Neural crest cell (in vitro differentiated cells): ENCODE results near the gene ADCYAP1. TPM values are rescaled to one million over a fixed set of nuclear protein-coding genes. Genes with fewer than 3 reads are reported as not detected.
A peak's percentile ranks its signal among the peaks of the same experiment; 100 is the strongest.

Source experiments
- DNase-seq: peaks from one replicate; pipeline ENCODE4 v3.0.0; 2021; ENCODE audit warnings: low read depth, mixed read lengths, low spot score
- H3K27ac Mint-ChIP-seq: one replicate; pipeline ENCODE4 v1.8.0; 2021; ENCODE audit warnings: mild to moderate bottlenecking, mixed read lengths; ENCODE audit not compliant: unreplicated experiment
- H3K27me3 Mint-ChIP-seq: 2 replicates; pipeline ENCODE4 v1.8.0; 2021; ENCODE audit warnings: low read depth, mild to moderate bottlenecking, mixed read lengths
- H3K36me3 Mint-ChIP-seq: 2 replicates; pipeline ENCODE4 v1.8.0; 2021; ENCODE audit warnings: low read depth, mild to moderate bottlenecking, mixed read lengths
- H3K4me1 Mint-ChIP-seq: 2 replicates; pipeline ENCODE4 v1.8.0; 2021; ENCODE audit warnings: mixed read lengths
- H3K4me3 Mint-ChIP-seq: one replicate; pipeline ENCODE4 v1.8.0; 2021; ENCODE audit warnings: mild to moderate bottlenecking, mixed read lengths
- H3K9me3 Mint-ChIP-seq: 2 replicates; pipeline ENCODE4 v1.8.0; 2021; ENCODE audit warnings: mixed read lengths
- total RNA-seq: library from RNA; stranded (reverse); gene quantifications from 2 replicates; pipeline ENCODE4 v1.2.1, GENCODE V29; 2021
- TF ChIP-seq, protein P1 (sequence below): fragments of 200-600 bp; sonication (generic); conservative IDR thresholded peaks from 2 replicates; pipeline ENCODE4 v1.5.0; 2021; ENCODE audit warnings: antibody characterized with exemption, mild to moderate bottlenecking

The ADCYAP1 gene
- total RNA-seq, 1 donor from 2014 or later, result 0.68 TPM

GRCh38 chr18:907115-907884 lies 2.6 kb downstream of the ADCYAP1 start:
- no peaks in the 10 kb centered on the region for H3K9me3 Mint-ChIP-seq
- TF ChIP-seq, protein P1, sequence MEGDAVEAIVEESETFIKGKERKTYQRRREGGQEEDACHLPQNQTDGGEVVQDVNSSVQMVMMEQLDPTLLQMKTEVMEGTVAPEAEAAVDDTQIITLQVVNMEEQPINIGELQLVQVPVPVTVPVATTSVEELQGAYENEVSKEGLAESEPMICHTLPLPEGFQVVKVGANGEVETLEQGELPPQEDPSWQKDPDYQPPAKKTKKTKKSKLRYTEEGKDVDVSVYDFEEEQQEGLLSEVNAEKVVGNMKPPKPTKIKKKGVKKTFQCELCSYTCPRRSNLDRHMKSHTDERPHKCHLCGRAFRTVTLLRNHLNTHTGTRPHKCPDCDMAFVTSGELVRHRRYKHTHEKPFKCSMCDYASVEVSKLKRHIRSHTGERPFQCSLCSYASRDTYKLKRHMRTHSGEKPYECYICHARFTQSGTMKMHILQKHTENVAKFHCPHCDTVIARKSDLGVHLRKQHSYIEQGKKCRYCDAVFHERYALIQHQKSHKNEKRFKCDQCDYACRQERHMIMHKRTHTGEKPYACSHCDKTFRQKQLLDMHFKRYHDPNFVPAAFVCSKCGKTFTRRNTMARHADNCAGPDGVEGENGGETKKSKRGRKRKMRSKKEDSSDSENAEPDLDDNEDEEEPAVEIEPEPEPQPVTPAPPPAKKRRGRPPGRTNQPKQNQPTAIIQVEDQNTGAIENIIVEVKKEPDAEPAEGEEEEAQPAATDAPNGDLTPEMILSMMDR, result no peak
- peaks cover 23% of the 10 kb centered on the region for H3K4me1 Mint-ChIP-seq
- no peaks in the 10 kb centered on the region for H3K36me3 Mint-ChIP-seq
- DNase-seq, result no peak
- H3K27ac Mint-ChIP-seq, result no peak overlapping the region
- H3K4me3 Mint-ChIP-seq, result no peak overlapping the region
- H3K27me3 Mint-ChIP-seq, result peaks cover 97% of the 10 kb centered on the region

- Mint-ChIP-seq H3K36me3 (no peaks in the 10 kb centered on the region), H3K4me1 (peaks cover 23% of the 10 kb centered on the region), H3K9me3 (no peaks in the 10 kb centered on the region), H3K4me3 (peak overlapping the region; percentile 48), H3K27ac (no peak overlapping the region), H3K27me3 (peaks cover 97% of the 10 kb centered on the region)
- DNase-seq, result no peak
- TF ChIP-seq, protein P1, result no peak
These were observed 3.5 kb downstream of the ADCYAP1 start for GRCh38 chr18:907885-908757.

DNA sequence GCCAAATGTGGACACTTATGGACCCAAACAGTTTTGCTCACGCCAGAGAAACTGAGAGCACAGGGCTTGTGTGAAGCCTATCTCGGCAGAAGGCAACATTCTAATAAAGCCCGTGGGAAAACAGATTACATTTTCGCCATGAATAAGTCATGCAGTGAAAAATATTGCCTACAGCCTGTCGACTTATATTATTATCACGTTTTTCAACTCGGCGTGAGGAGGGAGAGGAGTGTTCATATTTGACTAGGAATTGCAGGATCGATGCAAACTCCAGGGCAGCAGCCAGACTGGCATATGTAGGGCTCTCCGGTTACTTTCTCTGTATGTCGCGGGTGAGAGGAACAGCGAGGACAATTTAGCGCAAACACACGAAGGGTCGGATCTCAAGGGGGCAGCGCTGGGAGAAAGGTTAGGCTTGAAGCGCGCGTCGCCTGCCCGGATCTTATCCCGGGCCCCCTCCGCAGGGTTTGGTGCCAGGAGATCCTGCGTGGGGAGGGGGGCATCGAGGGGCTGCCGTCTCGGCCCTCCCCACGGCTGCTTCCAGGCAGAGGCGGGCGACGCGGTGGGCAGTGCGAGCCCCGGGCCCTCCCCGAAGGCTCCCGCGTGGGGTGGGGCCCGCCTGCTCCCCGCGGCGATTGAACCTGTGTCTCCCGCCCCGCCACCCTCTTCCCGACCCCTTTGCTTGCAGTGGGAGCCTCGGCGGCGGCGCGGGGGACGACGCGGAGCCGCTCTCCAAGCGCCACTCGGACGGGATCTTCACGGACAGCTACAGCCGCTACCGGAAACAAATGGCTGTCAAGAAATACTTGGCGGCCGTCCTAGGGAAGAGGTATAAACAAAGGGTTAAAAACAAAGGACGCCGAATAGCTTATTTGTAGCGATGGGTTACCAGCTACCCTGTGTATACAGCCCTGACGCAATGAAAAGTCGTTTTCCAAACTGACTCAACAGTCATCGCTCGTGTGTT lies 4.4 kb downstream of the ADCYAP1 start:
- no peak for DNase-seq
- peak overlapping the region; percentile 52 for H3K4me3 Mint-ChIP-seq

DNA sequence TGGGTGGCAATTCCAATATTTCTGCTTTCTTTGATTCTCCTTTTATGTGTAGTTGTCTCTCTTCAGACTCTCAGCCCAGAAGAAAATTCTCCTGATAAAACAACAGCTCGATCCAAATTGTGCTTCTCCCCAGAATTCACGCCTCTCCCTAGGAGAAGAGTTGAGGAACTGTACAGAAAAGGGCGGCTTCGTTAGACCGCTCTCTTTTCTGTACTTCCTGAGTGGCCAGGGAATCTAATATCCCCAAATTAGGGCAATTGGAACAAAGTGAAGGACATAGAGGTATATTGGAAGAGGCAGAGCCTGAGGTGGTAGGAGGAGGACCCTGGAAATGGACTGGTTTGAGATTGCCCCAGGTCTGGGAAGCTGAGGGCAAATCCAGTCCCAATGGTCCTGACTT lies 5.6 kb downstream of the ADCYAP1 start:
- Mint-ChIP-seq H3K27ac (no peak overlapping the region), H3K36me3 (no peaks in the 10 kb centered on the region), H3K27me3 (peaks cover 95% of the 10 kb centered on the region), H3K4me3 (no peak overlapping the region), H3K4me1 (peaks cover 15% of the 10 kb centered on the region), H3K9me3 (peaks cover 1% of the 10 kb centered on the region)
- no peak for DNase-seq
- TF ChIP-seq, protein P1, result no peak

More for the DNA sequence above, 4.4 kb downstream of the ADCYAP1 start:
- Mint-ChIP-seq H3K9me3 (no peaks in the 10 kb centered on the region), H3K4me1 (peaks cover 23% of the 10 kb centered on the region), H3K36me3 (no peaks in the 10 kb centered on the region), H3K27me3 (peaks cover 97% of the 10 kb centered on the region), H3K27ac (no peak overlapping the region)
- TF ChIP-seq, protein P1, result no peak

DNA sequence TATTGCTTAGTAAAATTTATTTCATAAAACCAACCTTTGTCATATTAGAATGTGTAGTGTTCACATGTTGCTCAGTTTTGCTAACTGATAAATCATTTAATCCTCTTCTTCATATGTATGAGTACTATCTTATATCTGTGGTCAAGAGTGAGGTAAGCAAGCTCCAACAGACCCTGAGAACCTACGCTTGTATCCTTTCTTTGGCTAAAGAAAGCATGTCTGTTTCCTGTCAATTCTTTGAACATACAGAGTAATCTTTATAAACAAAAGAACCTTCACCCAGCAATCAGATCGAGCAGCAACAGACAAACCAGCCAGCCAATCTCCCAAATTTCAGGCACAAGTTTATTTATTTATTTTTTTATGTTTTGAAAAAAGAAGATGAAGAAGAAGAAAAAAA lies 6.4 kb downstream of the ADCYAP1 start:
- H3K27me3 Mint-ChIP-seq, result peaks cover 94% of the 10 kb centered on the region

More for the DNA sequence above, 6.4 kb downstream of the ADCYAP1 start:
- H3K9me3 Mint-ChIP-seq, result peaks cover 2% of the 10 kb centered on the region
- H3K27ac Mint-ChIP-seq, result no peak overlapping the region
- no peaks in the 10 kb centered on the region for H3K36me3 Mint-ChIP-seq
- no peak overlapping the region for H3K4me3 Mint-ChIP-seq
- DNase-seq, result no peak
- TF ChIP-seq, protein P1, result no peak
- peaks cover 11% of the 10 kb centered on the region for H3K4me1 Mint-ChIP-seq
